Peyer's patch (tissue), 4 donors: ENCODE data around the gene MATK.

Experiments
- CTCF ChIP-seq, 6 experiments: fragments of 450-650 bp in 4 of 6; fragments of 200-600 bp in 2 of 6; sonication (generic) in 1 of 6; IDR thresholded peaks; one replicate each; pipeline ENCODE4 v1.5.1; 2017 to 2019; ENCODE audit warnings: antibody characterized with exemption in 6 of 6, mild to moderate bottlenecking in 3 of 6, moderate library complexity in 1 of 6
- POLR2A ChIP-seq, 2 donors: fragments of 450-650 bp; IDR thresholded peaks; one replicate each; pipeline ENCODE4 v1.5.1; 2017; ENCODE audit warnings: antibody characterized with exemption in 2 of 2, mild to moderate bottlenecking in 2 of 2, moderate library complexity in 2 of 2

GRCh38 chr19:3807131-3807480 is 20.9 kb upstream of the MATK start:
- no peak for TF ChIP-seq CTCF (IDR thresholded peaks at IDR 0.05)
- TF ChIP-seq POLR2A (IDR thresholded peaks at IDR 0.05), result no peak
